Measurements from ENCODE around the gene SKI. TPM values are rescaled to one million over a fixed set of nuclear protein-coding genes. Genes with fewer than 3 reads are reported as not detected.

SKI gene
- total and polyA plus RNA-seq, 2 of the 8 experiments (the other 6 are each of a cell fraction or from before 2014, with no cell fraction given) = 8.3 to 87.6 TPM

DNA sequence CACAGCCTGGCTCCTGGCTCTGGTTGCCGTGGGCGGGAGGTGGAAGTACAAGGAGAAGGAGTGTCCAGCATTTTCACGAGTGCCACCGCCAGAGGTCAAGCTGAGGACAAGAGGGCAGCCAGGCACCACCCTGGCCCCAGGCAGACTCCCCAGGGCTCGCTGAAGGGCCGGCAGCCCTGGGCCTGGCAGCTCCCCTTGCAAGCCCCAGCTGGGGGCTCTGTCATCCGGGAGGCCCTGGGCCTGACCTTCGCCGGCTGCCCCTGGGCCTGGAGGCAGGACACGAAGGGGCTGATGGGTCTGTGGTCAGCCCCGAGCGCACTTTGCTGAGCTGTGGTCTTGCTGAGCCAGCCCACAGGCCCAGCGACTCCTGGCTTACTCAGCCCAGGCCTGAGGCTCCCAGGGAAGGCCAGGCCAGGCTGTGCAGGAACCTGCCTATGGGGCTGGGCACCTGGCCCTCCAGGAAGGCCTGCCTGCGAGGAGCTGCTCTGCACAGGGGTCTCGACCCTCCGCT lies 88.4 kb downstream of the SKI start (continued):
- TF ChIP-seq KDM5A (IDR thresholded peaks at IDR 0.05; ENCODE audit: low read length) = no peak
- TF ChIP-seq, protein P1, sequence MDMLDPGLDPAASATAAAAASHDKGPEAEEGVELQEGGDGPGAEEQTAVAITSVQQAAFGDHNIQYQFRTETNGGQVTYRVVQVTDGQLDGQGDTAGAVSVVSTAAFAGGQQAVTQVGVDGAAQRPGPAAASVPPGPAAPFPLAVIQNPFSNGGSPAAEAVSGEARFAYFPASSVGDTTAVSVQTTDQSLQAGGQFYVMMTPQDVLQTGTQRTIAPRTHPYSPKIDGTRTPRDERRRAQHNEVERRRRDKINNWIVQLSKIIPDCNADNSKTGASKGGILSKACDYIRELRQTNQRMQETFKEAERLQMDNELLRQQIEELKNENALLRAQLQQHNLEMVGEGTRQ (IDR thresholded peaks at IDR 0.05; ENCODE audit: low read length) = no peak
- no peak for TF ChIP-seq SIN3A (conservative IDR thresholded peaks at IDR 0.05 in 1 of 2, IDR thresholded peaks at IDR 0.05 in 1 of 2; ENCODE audit: low read depth in 1 of 2, low read length in 2 of 2)
- no peak for TF ChIP-seq BRCA1 (IDR thresholded peaks at IDR 0.05; ENCODE audit: low read depth, low read length)
- TF ChIP-seq FOSL1 (IDR thresholded peaks at IDR 0.05; ENCODE audit: insufficient read depth, low read depth, low read length) = no peak

All from H1 (cell line).